OCI-LY7 (cell line): ENCODE data around the gene MRPL42.

Experiments used
- CTCF ChIP-seq: fragments of 200-600 bp; sonication (generic); conservative IDR thresholded peaks from 2 replicates; pipeline ENCODE4 v1.5.1; 2014; ENCODE audit warnings: mild to moderate bottlenecking, antibody characterized with exemption, low read length, moderate library complexity, mixed read lengths
- EZH2phosphoT487 ChIP-seq: fragments of 200-600 bp; sonication (generic); IDR thresholded peaks from 2 replicates; pipeline ENCODE4 v1.6.1; 2018; ENCODE audit warnings: low read depth, borderline replicate concordance, mild to moderate bottlenecking, mixed run types, antibody characterized with exemption, low read length, moderate library complexity, mixed read lengths

GRCh38 chr12:93456077-93456476 lies 11.2 kb upstream of the MRPL42 start:
- TF ChIP-seq CTCF (no peak), EZH2phosphoT487 (no peak)
